Testis (tissue), 2 donors: ENCODE measurements around the gene CALML5.

Experiments
- POLR2A ChIP-seq: fragments of 450-650 bp; IDR thresholded peaks from one replicate; pipeline ENCODE4 v1.6.1; 2017; ENCODE audit warnings: antibody characterized with exemption, mild to moderate bottlenecking, moderate library complexity
- TF ChIP-seq, protein P1 (sequence below), 3 experiments: fragments of 450-650 bp in 2 of 3; fragments of 200-600 bp in 1 of 3; sonication (generic) in 1 of 3; IDR thresholded peaks; one replicate each; pipeline ENCODE4 v1.5.1; 2016 to 2019; ENCODE audit warnings: antibody characterized with exemption in 3 of 3, mild to moderate bottlenecking in 2 of 3, moderate library complexity in 1 of 3

DNA sequence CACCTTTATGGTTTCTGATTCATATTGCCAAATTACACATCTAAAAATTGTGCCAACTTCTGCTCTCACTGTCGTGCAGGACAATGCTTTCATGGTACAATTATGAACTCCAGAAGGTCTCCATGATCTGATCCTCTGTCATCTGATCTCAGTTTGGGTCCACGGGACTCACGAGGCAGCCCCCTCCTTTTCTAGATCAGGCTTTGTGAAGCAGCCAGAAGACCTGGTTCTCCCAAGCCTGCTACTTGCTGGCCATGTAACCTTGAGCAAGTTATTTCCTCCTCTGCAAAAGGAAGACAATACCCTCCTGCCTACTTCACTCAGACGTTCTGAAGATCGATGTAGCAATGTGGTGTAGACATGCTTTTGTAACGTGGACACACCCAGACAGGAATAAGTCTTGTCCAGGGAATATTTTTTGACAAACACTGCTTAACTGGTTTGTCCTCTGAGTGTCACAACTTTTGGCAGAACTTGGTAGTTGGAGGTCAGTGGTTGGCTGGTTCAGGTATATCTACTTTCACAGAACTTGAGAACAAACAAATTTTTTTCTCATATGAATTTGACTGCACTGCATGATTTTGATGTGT lies 44.9 kb upstream of the CALML5 start:
- TF ChIP-seq, protein P1, sequence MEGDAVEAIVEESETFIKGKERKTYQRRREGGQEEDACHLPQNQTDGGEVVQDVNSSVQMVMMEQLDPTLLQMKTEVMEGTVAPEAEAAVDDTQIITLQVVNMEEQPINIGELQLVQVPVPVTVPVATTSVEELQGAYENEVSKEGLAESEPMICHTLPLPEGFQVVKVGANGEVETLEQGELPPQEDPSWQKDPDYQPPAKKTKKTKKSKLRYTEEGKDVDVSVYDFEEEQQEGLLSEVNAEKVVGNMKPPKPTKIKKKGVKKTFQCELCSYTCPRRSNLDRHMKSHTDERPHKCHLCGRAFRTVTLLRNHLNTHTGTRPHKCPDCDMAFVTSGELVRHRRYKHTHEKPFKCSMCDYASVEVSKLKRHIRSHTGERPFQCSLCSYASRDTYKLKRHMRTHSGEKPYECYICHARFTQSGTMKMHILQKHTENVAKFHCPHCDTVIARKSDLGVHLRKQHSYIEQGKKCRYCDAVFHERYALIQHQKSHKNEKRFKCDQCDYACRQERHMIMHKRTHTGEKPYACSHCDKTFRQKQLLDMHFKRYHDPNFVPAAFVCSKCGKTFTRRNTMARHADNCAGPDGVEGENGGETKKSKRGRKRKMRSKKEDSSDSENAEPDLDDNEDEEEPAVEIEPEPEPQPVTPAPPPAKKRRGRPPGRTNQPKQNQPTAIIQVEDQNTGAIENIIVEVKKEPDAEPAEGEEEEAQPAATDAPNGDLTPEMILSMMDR (IDR thresholded peaks at IDR 0.05) = no peak
- no peak for TF ChIP-seq POLR2A
